ENCODE data around the gene C2orf49.

The C2orf49 gene

GRCh38 chr2:105330681-105331375, 6.5 kb upstream of the C2orf49 start:
- H2BK120ac ChIP-seq (ENCODE audit: low read depth, low read length) = no peak overlapping the region
- H2AK5ac ChIP-seq (ENCODE audit: low read depth, low read length) = no peak overlapping the region
- no peaks in the 10 kb centered on the region for H3K27me3 ChIP-seq (ENCODE audit: control insufficient read depth in 3 of 3, insufficient read depth in 3 of 3, low read depth in 1 of 3, low read length in 3 of 3)
- DNase-seq (ENCODE audit: low spot score) = no peak
- H2BK15ac ChIP-seq (ENCODE audit: low read length) = no peak overlapping the region
- peaks cover 4 to 13% of the 10 kb centered on the region in 2 donors for H3K4me1 ChIP-seq (ENCODE audit: control insufficient read depth in 2 of 2, insufficient read depth in 1 of 2, low read depth in 1 of 2, low read length in 2 of 2)
- H3K36me3 ChIP-seq (replicated peaks in 1 of 2; ENCODE audit: control insufficient read depth in 2 of 2, insufficient read depth in 2 of 2, low read length in 2 of 2) = peaks cover 0 to 11% of the 10 kb centered on the region in 2 donors
- H3K27ac ChIP-seq (replicated peaks; ENCODE audit: low read length) = no peak overlapping the region
- H3K4me2 ChIP-seq (ENCODE audit: insufficient read depth, low read length, poor library complexity, severe bottlenecking) = no peak overlapping the region
- WGBS, 2 donors (ENCODE audit: extremely low coverage in 2 of 2, insufficient read length in 2 of 2, insufficient replicate concordance in 1 of 2) = no CpG with 5 or more reads among the region's 4 CpGs
- H3K23ac ChIP-seq (ENCODE audit: low read depth, low read length, poor library complexity) = no peak overlapping the region
- H3K79me1 ChIP-seq (ENCODE audit: low read depth, low read length) = peaks cover 9% of the 10 kb centered on the region
- H2AFZ ChIP-seq (ENCODE audit: low read length) = no peak overlapping the region
- H3K4ac ChIP-seq (ENCODE audit: low read length) = no peak overlapping the region
- no peak overlapping the region for H2BK12ac ChIP-seq (ENCODE audit: low read length)
- H4K8ac ChIP-seq (ENCODE audit: low read depth, low read length) = no peak overlapping the region
- H3K9ac ChIP-seq (ENCODE audit: low read depth, low read length, poor library complexity) = no peak overlapping the region
- H2BK5ac ChIP-seq (ENCODE audit: low read length) = no peak overlapping the region
- H3K14ac ChIP-seq (ENCODE audit: low read length) = no peak overlapping the region
- H4K91ac ChIP-seq (ENCODE audit: low read depth, low read length, poor library complexity) = no peak overlapping the region
- no peaks in the 10 kb centered on the region for H3K9me3 ChIP-seq (replicated peaks in 1 of 2; ENCODE audit: control insufficient read depth in 2 of 2, insufficient read depth in 1 of 2, low read depth in 1 of 2, low read length in 2 of 2)
- no peak overlapping the region for H3K4me3 ChIP-seq (ENCODE audit: low read length in 2 of 2)
- H3K18ac ChIP-seq (ENCODE audit: low read length) = no peak overlapping the region

GRCh38 chr2:105334211-105334610, 3.1 kb upstream of the C2orf49 start:
- no peak overlapping the region for H3K27ac ChIP-seq (replicated peaks; ENCODE audit: low read length)
- H2AFZ ChIP-seq (ENCODE audit: low read length) = no peak overlapping the region
- no peak overlapping the region for H3K4ac ChIP-seq (ENCODE audit: low read length)
- peaks cover 8 to 14% of the 10 kb centered on the region in 2 donors for H3K4me1 ChIP-seq (ENCODE audit: control insufficient read depth in 2 of 2, insufficient read depth in 1 of 2, low read depth in 1 of 2, low read length in 2 of 2)
- H4K91ac ChIP-seq (ENCODE audit: low read depth, low read length, poor library complexity) = no peak overlapping the region
- no peak overlapping the region for H4K8ac ChIP-seq (ENCODE audit: low read depth, low read length)
- no peaks in the 10 kb centered on the region for H3K27me3 ChIP-seq (ENCODE audit: control insufficient read depth in 3 of 3, insufficient read depth in 3 of 3, low read depth in 1 of 3, low read length in 3 of 3)
- no peak overlapping the region for H3K14ac ChIP-seq (ENCODE audit: low read length)
- no peaks in the 10 kb centered on the region for H3K9me3 ChIP-seq (replicated peaks in 1 of 2; ENCODE audit: control insufficient read depth in 2 of 2, insufficient read depth in 1 of 2, low read depth in 1 of 2, low read length in 2 of 2)
- peaks cover 2% of the 10 kb centered on the region for H3K79me1 ChIP-seq (ENCODE audit: low read depth, low read length)
- no peak overlapping the region for H3K4me3 ChIP-seq (ENCODE audit: low read length in 2 of 2)
- H3K9ac ChIP-seq (ENCODE audit: low read depth, low read length, poor library complexity) = no peak overlapping the region
- H3K18ac ChIP-seq (ENCODE audit: low read length) = no peak overlapping the region
- no peak for DNase-seq (ENCODE audit: low spot score)
- H3K4me2 ChIP-seq (ENCODE audit: insufficient read depth, low read length, poor library complexity, severe bottlenecking) = no peak overlapping the region
- WGBS, 2 donors (ENCODE audit: extremely low coverage in 2 of 2, insufficient read length in 2 of 2, insufficient replicate concordance in 1 of 2) = no CpG with 5 or more reads among the region's 4 CpGs
- no peak overlapping the region for H2BK120ac ChIP-seq (ENCODE audit: low read depth, low read length)
- no peak overlapping the region for H2BK5ac ChIP-seq (ENCODE audit: low read length)
- no peak overlapping the region for H2BK12ac ChIP-seq (ENCODE audit: low read length)
- no peak overlapping the region for H2AK5ac ChIP-seq (ENCODE audit: low read depth, low read length)
- H3K23ac ChIP-seq (ENCODE audit: low read depth, low read length, poor library complexity) = no peak overlapping the region
- no peak overlapping the region for H2BK15ac ChIP-seq (ENCODE audit: low read length)
- H3K36me3 ChIP-seq (replicated peaks in 1 of 2; ENCODE audit: control insufficient read depth in 2 of 2, insufficient read depth in 2 of 2, low read length in 2 of 2) = peaks cover 0 to 11% of the 10 kb centered on the region in 2 donors

- H3K18ac ChIP-seq (ENCODE audit: low read length) = no peak overlapping the region
- no peak overlapping the region for H3K23ac ChIP-seq (ENCODE audit: low read depth, low read length, poor library complexity)
- no peaks in the 10 kb centered on the region for H3K9me3 ChIP-seq (replicated peaks in 1 of 2; ENCODE audit: control insufficient read depth in 2 of 2, insufficient read depth in 1 of 2, low read depth in 1 of 2, low read length in 2 of 2)
- no peak overlapping the region for H2AFZ ChIP-seq (ENCODE audit: low read length)
- H3K36me3 ChIP-seq (replicated peaks in 1 of 2; ENCODE audit: control insufficient read depth in 2 of 2, insufficient read depth in 2 of 2, low read length in 2 of 2) = peaks cover 4 to 23% of the 10 kb centered on the region in 2 donors
- no peak overlapping the region for H3K4ac ChIP-seq (ENCODE audit: low read length)
- no peak overlapping the region for H3K9ac ChIP-seq (ENCODE audit: low read depth, low read length, poor library complexity)
- no peak for DNase-seq (ENCODE audit: low spot score)
- no peak overlapping the region for H4K91ac ChIP-seq (ENCODE audit: low read depth, low read length, poor library complexity)
- peaks cover 5 to 14% of the 10 kb centered on the region in 2 donors for H3K4me1 ChIP-seq (ENCODE audit: control insufficient read depth in 2 of 2, insufficient read depth in 1 of 2, low read depth in 1 of 2, low read length in 2 of 2)
- peaks cover 2% of the 10 kb centered on the region for H3K79me1 ChIP-seq (ENCODE audit: low read depth, low read length)
- no peak overlapping the region for H3K27ac ChIP-seq (replicated peaks; ENCODE audit: low read length)
- H2BK12ac ChIP-seq (ENCODE audit: low read length) = no peak overlapping the region
- no peaks in the 10 kb centered on the region for H3K27me3 ChIP-seq (ENCODE audit: control insufficient read depth in 3 of 3, insufficient read depth in 3 of 3, low read depth in 1 of 3, low read length in 3 of 3)
- no CpG with 5 or more reads among the region's 2 CpGs for whole genome bisulfite sequencing, 2 donors (ENCODE audit: extremely low coverage in 2 of 2, insufficient read length in 2 of 2, insufficient replicate concordance in 1 of 2)
- no peak overlapping the region for H2BK15ac ChIP-seq (ENCODE audit: low read length)
- no peak overlapping the region for H3K4me2 ChIP-seq (ENCODE audit: insufficient read depth, low read length, poor library complexity, severe bottlenecking)
- no peak overlapping the region for H2BK120ac ChIP-seq (ENCODE audit: low read depth, low read length)
- no peak overlapping the region for H3K14ac ChIP-seq (ENCODE audit: low read length)
- no peak overlapping the region for H2AK5ac ChIP-seq (ENCODE audit: low read depth, low read length)
- H2BK5ac ChIP-seq (ENCODE audit: low read length) = no peak overlapping the region
- no peak overlapping the region for H4K8ac ChIP-seq (ENCODE audit: low read depth, low read length)
- no peak overlapping the region for H3K4me3 ChIP-seq (ENCODE audit: low read length in 2 of 2)
These were observed 1.9 kb upstream of the C2orf49 start for GRCh38 chr2:105335469-105335868.

GRCh38 chr2:105336786-105337121, 586 bp upstream of the C2orf49 start:
- Histone ChIP-seq H3K4ac (ENCODE audit: low read length) (no peak overlapping the region), H3K14ac (ENCODE audit: low read length) (no peak overlapping the region), H2BK15ac (ENCODE audit: low read length) (no peak overlapping the region), H3K9ac (ENCODE audit: low read depth, low read length, poor library complexity) (no peak overlapping the region), H3K27me3 (ENCODE audit: control insufficient read depth in 3 of 3, insufficient read depth in 3 of 3, low read depth in 1 of 3, low read length in 3 of 3) (no peaks in the 10 kb centered on the region), H3K79me1 (ENCODE audit: low read depth, low read length) (peaks cover 2% of the 10 kb centered on the region), H2AFZ (ENCODE audit: low read length) (peak overlapping the region; percentile 100), H3K4me3 (ENCODE audit: low read length in 2 of 2) (peak overlapping the region; percentile 73 to 92), H2BK120ac (ENCODE audit: low read depth, low read length) (no peak overlapping the region), H3K9me3 (replicated peaks in 1 of 2; ENCODE audit: control insufficient read depth in 2 of 2, insufficient read depth in 1 of 2, low read depth in 1 of 2, low read length in 2 of 2) (no peaks in the 10 kb centered on the region), H3K23ac (ENCODE audit: low read depth, low read length, poor library complexity) (no peak overlapping the region), H2BK5ac (ENCODE audit: low read length) (no peak overlapping the region), H3K27ac (replicated peaks; ENCODE audit: low read length) (no peak overlapping the region), H3K18ac (ENCODE audit: low read length) (no peak overlapping the region), H4K8ac (ENCODE audit: low read depth, low read length) (no peak overlapping the region), H2BK12ac (ENCODE audit: low read length) (no peak overlapping the region), H3K4me1 (ENCODE audit: control insufficient read depth in 2 of 2, insufficient read depth in 1 of 2, low read depth in 1 of 2, low read length in 2 of 2) (peaks cover 3 to 14% of the 10 kb centered on the region in 2 donors), H4K91ac (ENCODE audit: low read depth, low read length, poor library complexity) (no peak overlapping the region), H3K4me2 (ENCODE audit: insufficient read depth, low read length, poor library complexity, severe bottlenecking) (peak overlapping the region; percentile 76), H2AK5ac (ENCODE audit: low read depth, low read length) (no peak overlapping the region), H3K36me3 (replicated peaks in 1 of 2; ENCODE audit: control insufficient read depth in 2 of 2, insufficient read depth in 2 of 2, low read length in 2 of 2) (peaks cover 8 to 36% of the 10 kb centered on the region in 2 donors)
- no peak for DNase-seq (ENCODE audit: low spot score)
- WGBS, 2 donors (ENCODE audit: extremely low coverage in 2 of 2, insufficient read length in 2 of 2, insufficient replicate concordance in 1 of 2) = no CpG with 5 or more reads among the region's 7 CpGs
